ENCODE results near the gene SPDYE6.
A peak's percentile ranks its signal among the peaks of the same experiment; 100 is the strongest.
"Not testable (repeated sequence)": the region's sequence is repeated elsewhere in the genome, so short reads cannot be mapped to it uniquely, and the experiment has no call there.

SPDYE6 gene

DNA sequence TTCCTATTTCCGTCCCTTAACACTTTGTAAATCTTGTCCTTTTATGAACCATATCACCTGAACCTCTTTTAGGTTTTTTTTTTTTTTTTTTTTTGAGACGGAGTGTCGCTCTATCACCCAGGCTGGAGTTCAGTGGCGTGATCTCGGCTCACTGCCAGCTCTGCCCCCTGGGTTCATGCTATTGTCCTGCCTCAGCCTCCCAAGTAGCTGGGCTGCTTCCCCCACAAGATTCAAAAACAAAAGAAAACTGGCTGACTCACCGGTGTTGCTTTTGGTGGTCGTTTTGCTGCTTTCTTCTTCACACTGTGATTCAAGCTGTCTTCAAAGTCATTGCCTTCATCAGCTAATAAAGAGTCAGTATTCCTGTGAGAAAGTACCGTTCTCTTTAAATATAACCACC, 24.6 kb upstream of the SPDYE6 start:
- not testable (repeated sequence) for H3K4me3 Mint-ChIP-seq, H3K27me3 Mint-ChIP-seq, H3K4me1 Mint-ChIP-seq, ATAC-seq, H3K9me3 Mint-ChIP-seq, H3K27ac Mint-ChIP-seq
- peaks cover 55% of the 10 kb centered on the region for H3K36me3 Mint-ChIP-seq

DNA sequence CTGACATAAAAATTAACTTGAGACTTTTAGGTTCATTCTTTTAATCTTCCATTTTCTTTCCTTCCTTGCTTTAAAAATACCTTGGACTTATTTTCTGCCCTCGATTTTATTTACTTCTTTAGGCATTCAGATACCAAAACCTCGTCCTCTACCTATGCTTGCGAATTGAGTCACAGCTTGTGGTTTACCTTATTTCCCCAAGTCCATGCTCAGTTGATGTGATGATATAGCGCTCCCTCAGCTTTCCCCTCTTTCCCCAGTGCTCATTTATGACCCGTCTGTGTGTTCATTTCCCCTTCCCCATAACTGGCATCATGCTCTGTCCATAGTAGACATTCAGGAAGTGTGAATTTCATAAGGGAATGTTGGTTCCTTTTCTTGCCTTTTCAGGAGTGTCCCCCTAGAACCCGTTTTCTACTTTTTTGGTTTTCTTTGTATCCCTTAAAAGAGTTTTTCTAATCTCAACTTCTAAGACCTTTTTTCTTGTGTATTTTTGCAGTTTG, 20.8 kb upstream of the SPDYE6 start:
- H3K36me3 Mint-ChIP-seq, result peaks cover 38% of the 10 kb centered on the region
- ATAC-seq, result no peak
- H3K27ac Mint-ChIP-seq, result no peak overlapping the region
- no peaks in the 10 kb centered on the region for H3K27me3 Mint-ChIP-seq
- peaks cover 17% of the 10 kb centered on the region for H3K4me1 Mint-ChIP-seq
- no peaks in the 10 kb centered on the region for H3K9me3 Mint-ChIP-seq
- H3K4me3 Mint-ChIP-seq, result no peak overlapping the region

DNA sequence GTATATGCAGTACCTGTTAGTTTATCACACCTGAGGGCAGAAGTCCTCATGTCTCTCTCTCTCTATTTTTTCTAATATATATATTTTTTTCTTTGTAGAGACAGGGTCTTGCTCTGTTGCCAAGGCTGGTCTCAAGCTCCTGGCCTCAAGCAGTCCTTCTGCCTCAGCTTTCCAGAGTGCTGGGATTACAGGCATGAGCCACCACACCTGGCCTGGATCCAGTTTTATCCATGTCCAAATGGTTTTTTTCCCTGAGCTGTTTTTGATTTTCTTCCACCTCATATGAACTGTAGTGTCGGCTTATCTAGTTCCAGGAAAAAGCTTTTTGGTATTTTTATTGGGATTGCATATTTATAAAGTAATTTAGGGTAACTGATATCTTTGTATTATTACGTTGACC, 16.6 kb upstream of the SPDYE6 start:
- not testable (repeated sequence) for H3K4me3 Mint-ChIP-seq, ATAC-seq, H3K27me3 Mint-ChIP-seq, H3K9me3 Mint-ChIP-seq, H3K27ac Mint-ChIP-seq
- peaks cover 36% of the 10 kb centered on the region for H3K36me3 Mint-ChIP-seq
- peaks cover 34% of the 10 kb centered on the region for H3K4me1 Mint-ChIP-seq

DNA sequence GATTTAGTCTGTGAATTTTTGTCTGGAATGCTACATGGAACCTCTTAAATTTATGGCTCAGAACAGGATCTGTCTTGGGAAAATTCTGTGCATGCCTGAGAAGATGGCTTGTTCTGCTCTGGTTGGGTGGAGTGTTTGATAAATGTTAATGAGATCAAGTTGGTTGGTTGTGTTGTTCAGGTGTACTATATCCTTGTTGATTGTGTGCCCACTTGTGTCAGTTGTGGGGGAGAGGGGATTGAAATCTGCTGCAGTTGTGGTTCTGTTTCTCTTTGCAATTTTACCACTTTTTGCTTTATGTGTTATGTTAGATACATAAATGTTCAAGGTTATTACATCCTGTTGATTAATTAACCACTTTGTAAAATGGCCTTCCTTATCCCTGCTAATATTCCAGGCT, 13.8 kb upstream of the SPDYE6 start:
- H3K4me3 Mint-ChIP-seq, H3K27me3 Mint-ChIP-seq, H3K9me3 Mint-ChIP-seq, H3K27ac Mint-ChIP-seq, ATAC-seq: not testable (repeated sequence)
- peaks cover 30% of the 10 kb centered on the region for H3K36me3 Mint-ChIP-seq
- peaks cover 32% of the 10 kb centered on the region for H3K4me1 Mint-ChIP-seq

DNA sequence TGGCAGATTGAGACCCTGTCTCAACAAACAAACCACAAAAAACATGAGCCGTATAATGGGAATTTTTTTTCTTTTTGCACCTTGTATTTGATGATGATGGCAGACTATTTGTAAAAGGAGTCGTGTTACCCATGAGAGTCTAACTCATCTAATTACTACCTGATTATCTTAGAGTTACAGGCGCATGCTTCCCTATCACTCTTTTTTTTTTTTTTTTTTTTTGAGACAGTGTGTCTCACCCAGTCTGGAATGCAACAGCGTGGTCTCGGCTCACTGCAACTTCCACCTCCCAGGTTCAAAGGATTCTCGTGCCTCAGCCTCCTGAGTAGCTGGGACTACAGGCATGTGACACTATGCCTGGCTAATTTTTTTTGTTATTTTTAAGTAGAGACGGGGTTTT, 9.1 kb upstream of the SPDYE6 start:
- Mint-ChIP-seq H3K4me1 (peaks cover 23% of the 10 kb centered on the region), H3K36me3 (peaks cover 14% of the 10 kb centered on the region)
- not testable (repeated sequence) for H3K9me3 Mint-ChIP-seq

DNA sequence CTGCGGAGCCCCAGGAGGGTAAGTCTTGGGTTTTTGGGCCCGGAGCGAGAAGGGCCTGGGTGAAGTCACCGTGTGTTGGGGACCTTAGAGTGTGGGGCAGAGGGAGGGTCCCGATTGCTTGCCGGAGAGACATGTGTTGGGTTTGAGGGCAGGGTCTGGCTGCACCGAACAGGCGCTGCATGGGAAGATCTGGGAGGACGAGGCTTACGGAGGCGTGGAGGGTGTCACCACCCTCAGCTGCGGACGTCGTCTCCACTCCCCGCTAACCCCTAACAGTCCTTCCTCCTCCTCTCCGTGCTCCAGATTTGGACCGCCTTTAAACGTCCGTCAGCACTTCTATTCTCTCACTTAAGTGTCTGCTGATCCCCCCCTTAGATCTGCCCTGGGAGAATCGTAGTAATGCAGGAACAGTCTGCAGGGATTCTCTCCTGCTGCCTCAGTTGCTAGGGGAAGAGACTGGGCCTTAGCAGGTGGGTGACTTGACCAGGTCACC, 8.2 kb upstream of the SPDYE6 start:
- Mint-ChIP-seq H3K4me1 (peaks cover 18% of the 10 kb centered on the region), H3K27ac (peak overlapping the region; percentile 83), H3K4me3 (peak overlapping the region; percentile 93)
- H3K36me3 Mint-ChIP-seq, ATAC-seq, H3K27me3 Mint-ChIP-seq, H3K9me3 Mint-ChIP-seq: not testable (repeated sequence)

More for the DNA sequence above, 9.1 kb upstream of the SPDYE6 start:
- H3K4me3 Mint-ChIP-seq, result peak overlapping the region; percentile 41
- not testable (repeated sequence) for H3K27me3 Mint-ChIP-seq, ATAC-seq, H3K27ac Mint-ChIP-seq

DNA sequence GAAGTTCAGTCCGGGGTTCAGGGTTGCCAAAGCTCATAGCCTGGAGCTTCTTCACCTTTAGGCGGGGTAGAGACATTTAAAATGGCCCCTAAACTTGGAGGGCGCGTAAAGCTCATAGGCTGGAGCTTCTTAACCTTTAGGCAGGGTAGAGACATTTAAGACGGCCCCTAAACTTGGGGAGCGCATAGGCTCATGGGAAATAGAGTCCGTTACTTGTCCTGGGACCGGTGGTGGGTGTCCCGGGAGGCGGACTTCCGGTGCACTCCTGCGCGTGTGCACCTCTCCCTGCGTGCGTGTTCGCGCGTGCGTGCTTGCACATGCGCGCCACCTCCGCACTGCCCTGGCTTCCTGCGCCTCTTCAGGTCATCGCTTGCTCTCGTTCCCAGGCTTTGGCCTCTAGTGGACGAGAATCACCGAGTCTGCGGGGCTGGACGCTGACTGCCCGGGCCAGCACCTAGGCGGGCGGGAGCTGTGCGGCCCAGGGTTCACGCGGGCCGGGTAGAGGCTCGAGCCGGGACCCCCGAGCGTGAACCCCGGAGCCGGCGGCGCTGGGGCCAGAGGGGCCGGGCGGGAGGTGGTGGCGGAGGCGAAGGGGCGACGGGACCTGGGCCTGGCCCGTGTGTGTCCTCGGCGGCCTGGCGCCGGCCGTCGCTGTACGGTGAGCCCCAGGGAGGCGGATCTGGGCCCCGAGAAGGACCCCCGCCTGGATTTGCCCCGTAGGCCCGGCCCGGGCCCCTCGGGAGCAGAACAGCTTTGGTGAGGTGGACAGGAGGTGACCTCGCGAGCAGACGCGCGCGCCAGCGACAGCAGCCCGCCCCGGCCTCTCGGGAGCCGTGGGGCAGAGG, 7.5 kb upstream of the SPDYE6 start:
- H3K36me3 Mint-ChIP-seq, H3K27me3 Mint-ChIP-seq, H3K9me3 Mint-ChIP-seq: not testable (repeated sequence)
- Mint-ChIP-seq H3K4me1 (peaks cover 18% of the 10 kb centered on the region), H3K27ac (peak overlapping the region; percentile 83), H3K4me3 (peak overlapping the region; percentile 93)
- peak; percentile 100 for ATAC-seq

DNA sequence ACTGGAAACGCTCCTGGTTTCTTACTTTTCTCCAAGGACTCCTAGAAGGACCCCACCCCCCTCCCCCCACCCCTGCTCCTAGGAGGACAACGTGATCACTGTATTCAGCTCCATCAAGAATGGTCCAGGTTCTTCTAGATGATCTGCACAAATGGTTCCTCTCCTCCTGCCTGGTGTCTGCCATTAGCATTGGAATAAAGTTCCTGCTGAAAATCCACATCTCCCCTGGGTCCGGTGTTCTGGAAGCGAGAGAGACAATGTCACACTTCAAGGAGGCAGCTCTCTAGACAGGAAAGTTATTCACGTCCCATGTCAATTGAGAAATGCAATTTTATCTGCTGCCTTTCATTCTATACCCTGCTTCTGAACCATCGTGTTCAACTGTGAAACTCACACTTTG, 9.3 kb downstream of the SPDYE6 start:
- not testable (repeated sequence) for H3K9me3 Mint-ChIP-seq, H3K27me3 Mint-ChIP-seq, H3K4me3 Mint-ChIP-seq, H3K36me3 Mint-ChIP-seq, H3K4me1 Mint-ChIP-seq, ATAC-seq, H3K27ac Mint-ChIP-seq

DNA sequence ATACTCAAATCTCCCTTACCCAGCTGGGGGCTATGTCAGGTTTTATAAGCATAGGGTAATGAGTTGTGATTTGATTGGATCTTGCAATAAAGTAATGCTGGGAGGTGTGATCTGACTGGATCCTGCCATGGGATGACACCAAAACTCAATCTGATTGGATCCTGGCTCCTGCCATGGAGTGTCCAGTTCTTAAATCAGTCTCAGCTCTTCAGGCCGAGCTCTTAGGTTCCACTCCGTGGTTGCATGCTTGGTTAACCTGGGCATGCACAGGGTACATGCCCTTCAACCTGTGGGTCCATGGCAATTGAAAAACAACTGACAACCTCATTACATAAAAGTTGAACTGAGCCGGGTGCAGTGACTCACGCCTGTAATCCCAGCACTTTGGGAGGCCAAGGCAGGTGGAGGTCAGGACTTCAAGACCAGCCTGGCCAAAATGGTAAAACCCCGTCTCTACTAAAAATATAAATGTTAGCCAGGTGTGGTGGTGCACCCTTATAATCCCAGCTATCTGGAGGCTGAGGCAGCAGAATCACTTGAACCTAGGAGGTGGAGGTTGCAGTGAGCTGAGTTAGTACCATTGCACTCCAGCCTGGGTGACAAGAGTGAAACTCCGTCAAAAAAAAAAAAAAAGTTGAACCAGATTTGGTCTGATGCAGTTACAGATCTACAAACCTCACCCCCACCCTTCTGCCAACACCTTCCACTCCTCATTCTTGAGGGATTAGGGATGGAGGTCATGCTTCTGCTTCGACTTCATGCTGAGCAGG, 15.5 kb downstream of the SPDYE6 start:
- H3K27ac Mint-ChIP-seq, H3K4me3 Mint-ChIP-seq, H3K27me3 Mint-ChIP-seq, ATAC-seq, H3K36me3 Mint-ChIP-seq, H3K4me1 Mint-ChIP-seq, H3K9me3 Mint-ChIP-seq: not testable (repeated sequence)

DNA sequence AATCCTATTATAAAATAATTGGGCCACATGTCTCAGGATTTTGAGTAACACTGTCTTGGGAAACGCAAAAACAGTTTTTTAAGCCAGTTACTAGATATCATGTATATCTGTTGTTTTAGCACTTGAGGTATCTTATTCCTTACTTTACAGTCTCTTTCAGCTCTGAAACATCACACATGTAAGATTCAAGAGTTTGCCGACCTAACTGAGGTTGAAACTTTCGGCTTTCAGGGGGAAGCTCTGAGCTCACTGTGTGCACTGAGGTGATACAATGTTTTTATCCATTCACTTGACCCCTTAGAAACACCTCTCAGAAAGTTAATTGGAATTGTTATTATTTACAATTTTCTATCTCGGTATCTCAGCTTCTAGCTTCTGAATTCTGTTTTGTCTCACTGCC, 18.8 kb downstream of the SPDYE6 start:
- H3K9me3 Mint-ChIP-seq, ATAC-seq, H3K27ac Mint-ChIP-seq, H3K27me3 Mint-ChIP-seq, H3K4me1 Mint-ChIP-seq, H3K36me3 Mint-ChIP-seq, H3K4me3 Mint-ChIP-seq: not testable (repeated sequence)

DNA sequence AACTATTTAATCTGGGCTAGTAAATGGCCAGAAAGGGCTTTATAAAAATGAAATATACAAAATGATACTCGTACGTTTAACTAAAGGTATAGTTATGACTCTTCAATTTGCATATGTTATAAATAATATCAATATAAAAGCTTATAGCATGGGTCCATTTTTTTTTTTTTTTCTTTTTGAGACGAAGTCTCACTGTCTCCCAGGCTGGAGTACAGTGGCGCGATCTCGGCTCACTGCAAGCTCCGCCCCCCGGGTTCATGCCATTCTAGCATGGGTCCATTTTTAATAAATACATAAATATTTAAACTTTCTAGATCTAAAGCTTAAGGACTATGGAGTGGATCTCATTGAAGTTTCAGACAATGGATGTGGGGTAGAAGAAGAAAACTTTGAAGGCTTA, 19.2 kb downstream of the SPDYE6 start:
- H3K27me3 Mint-ChIP-seq, H3K9me3 Mint-ChIP-seq, H3K4me1 Mint-ChIP-seq, H3K27ac Mint-ChIP-seq, ATAC-seq, H3K4me3 Mint-ChIP-seq, H3K36me3 Mint-ChIP-seq: not testable (repeated sequence)

DNA sequence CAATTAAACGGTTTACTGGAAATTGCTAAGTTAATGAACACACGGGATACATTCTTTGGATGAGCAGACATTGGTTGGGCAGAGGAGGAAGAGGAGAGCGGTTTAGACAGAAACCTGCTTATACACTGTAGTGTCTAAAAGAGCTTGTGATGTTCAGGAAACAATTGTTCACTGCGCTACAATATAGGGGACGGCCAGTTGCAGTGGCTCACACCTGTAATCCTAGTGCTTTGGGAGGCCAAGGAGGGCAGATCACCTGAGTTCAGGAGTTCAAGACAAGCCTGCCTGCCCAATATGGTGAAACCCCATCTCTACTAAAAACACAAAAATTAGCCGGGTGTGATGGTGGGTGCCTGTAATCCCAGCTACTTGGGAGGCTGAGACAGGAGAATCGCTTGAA, 20.7 kb downstream of the SPDYE6 start:
- H3K36me3 Mint-ChIP-seq, ATAC-seq, H3K27me3 Mint-ChIP-seq, H3K9me3 Mint-ChIP-seq, H3K4me3 Mint-ChIP-seq: not testable (repeated sequence)
- peaks cover 14% of the 10 kb centered on the region for H3K4me1 Mint-ChIP-seq
- H3K27ac Mint-ChIP-seq, result peak overlapping the region; percentile 70

DNA sequence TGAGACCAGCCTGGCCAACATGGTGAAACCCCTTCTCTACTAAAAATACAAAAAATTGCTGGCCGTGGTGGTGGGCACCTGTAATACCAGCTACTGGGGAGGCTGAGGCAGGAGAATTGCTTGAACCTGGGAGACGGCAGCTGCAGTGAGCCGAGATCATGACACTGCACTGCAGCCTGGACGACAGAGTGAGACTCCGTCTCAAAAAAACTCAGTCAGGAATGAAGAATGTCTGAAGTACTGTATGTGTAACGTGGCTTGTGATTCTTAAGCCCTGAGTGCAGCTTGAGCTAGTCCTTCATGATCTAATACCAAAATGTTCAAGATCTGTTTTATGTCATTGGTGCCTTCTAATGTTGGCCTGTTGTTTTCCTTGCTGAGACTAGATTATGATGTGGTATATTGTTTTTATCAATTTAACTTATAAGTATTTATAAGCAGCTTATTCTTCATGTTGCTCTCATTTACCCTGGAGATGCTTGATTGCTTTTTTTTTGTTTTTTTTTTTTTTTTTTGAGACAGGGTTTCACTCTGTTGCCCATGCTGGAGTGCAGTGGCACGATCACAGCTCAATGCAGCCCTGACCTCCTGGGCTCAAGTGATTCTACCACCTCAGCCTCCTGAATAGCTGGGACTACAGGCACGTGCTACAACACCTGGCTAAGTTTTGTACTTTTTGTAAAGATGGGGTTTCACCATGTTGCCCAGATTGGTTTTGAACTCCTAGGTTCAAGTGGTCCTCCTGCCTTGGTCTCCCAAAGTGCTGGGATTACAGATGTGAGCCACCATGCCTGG, 25.4 kb downstream of the SPDYE6 start:
- Mint-ChIP-seq H3K27ac (peak overlapping the region; percentile 19), H3K4me1 (peaks cover 14% of the 10 kb centered on the region)
- not testable (repeated sequence) for H3K4me3 Mint-ChIP-seq, H3K27me3 Mint-ChIP-seq, H3K36me3 Mint-ChIP-seq, ATAC-seq, H3K9me3 Mint-ChIP-seq

DNA sequence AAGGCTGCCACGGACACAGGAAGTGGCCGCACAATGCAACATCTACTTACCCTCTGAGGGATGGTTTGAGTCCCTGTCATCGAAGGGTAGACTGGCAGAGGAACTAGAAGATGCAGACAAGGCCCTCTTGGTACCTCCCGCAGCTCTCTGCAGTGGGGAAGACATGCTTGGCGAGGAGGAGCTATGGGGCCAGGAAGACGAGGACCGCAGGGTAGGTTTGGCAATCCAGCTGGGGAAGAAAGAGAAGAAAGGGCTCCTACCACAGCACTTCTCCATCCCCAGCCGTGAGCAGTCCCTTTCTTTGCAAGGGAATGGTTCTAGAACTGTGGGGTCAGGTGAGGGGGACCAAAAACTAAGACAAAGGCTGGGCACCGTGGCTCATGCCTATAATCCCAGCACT, 26.9 kb downstream of the SPDYE6 start:
- H3K36me3 Mint-ChIP-seq, ATAC-seq, H3K4me3 Mint-ChIP-seq, H3K9me3 Mint-ChIP-seq, H3K27me3 Mint-ChIP-seq: not testable (repeated sequence)
- peaks cover 14% of the 10 kb centered on the region for H3K4me1 Mint-ChIP-seq
- peak overlapping the region; percentile 49 for H3K27ac Mint-ChIP-seq

DNA sequence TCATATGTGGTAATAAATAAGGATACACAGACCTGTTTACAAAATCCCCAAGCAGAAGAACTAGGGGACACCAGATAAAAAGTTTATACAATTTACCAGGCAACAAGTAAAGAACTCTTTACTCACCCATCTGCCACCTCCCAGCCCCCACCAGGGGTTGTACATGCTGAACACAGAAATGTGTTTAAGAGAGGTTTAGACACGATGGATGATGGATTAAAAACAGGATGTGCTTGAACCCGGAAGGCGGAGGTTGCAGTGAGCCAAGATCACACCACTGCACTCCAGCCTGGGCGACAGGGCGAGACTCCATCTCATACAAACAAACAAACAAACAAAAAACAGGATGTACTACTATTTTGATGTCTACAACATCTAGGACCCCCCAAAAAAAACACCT, 27.4 kb downstream of the SPDYE6 start:
- peak overlapping the region; percentile 49 for H3K27ac Mint-ChIP-seq
- not testable (repeated sequence) for H3K9me3 Mint-ChIP-seq, H3K36me3 Mint-ChIP-seq, ATAC-seq, H3K4me3 Mint-ChIP-seq, H3K27me3 Mint-ChIP-seq
- H3K4me1 Mint-ChIP-seq, result peaks cover 14% of the 10 kb centered on the region
